ENCODE results near the gene GPA33. TPM values are rescaled to one million over a fixed set of nuclear protein-coding genes. Genes with fewer than 3 reads are reported as not detected.

The GPA33 gene
- total and polyA plus RNA-seq, 8 donors: 0.03 to 51.3 (median 2.2) TPM; not detected in 4

DNA sequence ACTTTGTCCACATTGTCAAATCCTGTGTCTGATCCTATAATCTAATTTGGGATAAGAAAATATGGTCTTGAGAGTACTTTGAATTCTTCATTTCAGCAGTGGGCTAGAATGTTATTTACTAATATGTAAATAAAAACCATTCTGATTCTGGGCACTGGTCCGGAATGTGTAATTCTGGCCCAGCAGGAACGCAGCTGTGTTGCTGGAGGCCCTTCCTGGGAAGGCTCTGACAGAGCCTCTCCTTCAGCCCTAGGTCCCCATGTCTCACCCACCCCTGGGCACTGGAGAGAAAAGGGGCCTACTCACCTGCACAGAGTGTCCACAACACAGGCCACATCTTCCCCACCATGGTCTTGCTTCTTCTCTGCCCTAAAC, 251 bp downstream of the GPA33 start:
- no peaks in the 10 kb centered on the region for H3K9me3 ChIP-seq
- no peak overlapping the region for H3K4me3 ChIP-seq
- DNase-seq: no peak
- 32 to 77% (median 57%) methylated on average over 2 of the region's 2 CpGs for WGBS, 5 donors
- no peaks in the 10 kb centered on the region for H3K27me3 ChIP-seq
- H3K27ac ChIP-seq: no peak overlapping the region
- H3K36me3 ChIP-seq: no peaks in the 10 kb centered on the region
- no peak for TF ChIP-seq POLR2AphosphoS5 (IDR thresholded peaks at IDR 0.05)
- no peak for TF ChIP-seq POLR2A (IDR thresholded peaks at IDR 0.05)
- TF ChIP-seq EP300 (IDR thresholded peaks at IDR 0.05): no peak
- TF ChIP-seq, protein P1, sequence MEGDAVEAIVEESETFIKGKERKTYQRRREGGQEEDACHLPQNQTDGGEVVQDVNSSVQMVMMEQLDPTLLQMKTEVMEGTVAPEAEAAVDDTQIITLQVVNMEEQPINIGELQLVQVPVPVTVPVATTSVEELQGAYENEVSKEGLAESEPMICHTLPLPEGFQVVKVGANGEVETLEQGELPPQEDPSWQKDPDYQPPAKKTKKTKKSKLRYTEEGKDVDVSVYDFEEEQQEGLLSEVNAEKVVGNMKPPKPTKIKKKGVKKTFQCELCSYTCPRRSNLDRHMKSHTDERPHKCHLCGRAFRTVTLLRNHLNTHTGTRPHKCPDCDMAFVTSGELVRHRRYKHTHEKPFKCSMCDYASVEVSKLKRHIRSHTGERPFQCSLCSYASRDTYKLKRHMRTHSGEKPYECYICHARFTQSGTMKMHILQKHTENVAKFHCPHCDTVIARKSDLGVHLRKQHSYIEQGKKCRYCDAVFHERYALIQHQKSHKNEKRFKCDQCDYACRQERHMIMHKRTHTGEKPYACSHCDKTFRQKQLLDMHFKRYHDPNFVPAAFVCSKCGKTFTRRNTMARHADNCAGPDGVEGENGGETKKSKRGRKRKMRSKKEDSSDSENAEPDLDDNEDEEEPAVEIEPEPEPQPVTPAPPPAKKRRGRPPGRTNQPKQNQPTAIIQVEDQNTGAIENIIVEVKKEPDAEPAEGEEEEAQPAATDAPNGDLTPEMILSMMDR (IDR thresholded peaks at IDR 0.05): no peak
- intact Hi-C loops (cut with DNase I; ENCODE audit: low total_unique reads): no loop called here
- no peaks in the 10 kb centered on the region for H3K4me1 ChIP-seq

DNA sequence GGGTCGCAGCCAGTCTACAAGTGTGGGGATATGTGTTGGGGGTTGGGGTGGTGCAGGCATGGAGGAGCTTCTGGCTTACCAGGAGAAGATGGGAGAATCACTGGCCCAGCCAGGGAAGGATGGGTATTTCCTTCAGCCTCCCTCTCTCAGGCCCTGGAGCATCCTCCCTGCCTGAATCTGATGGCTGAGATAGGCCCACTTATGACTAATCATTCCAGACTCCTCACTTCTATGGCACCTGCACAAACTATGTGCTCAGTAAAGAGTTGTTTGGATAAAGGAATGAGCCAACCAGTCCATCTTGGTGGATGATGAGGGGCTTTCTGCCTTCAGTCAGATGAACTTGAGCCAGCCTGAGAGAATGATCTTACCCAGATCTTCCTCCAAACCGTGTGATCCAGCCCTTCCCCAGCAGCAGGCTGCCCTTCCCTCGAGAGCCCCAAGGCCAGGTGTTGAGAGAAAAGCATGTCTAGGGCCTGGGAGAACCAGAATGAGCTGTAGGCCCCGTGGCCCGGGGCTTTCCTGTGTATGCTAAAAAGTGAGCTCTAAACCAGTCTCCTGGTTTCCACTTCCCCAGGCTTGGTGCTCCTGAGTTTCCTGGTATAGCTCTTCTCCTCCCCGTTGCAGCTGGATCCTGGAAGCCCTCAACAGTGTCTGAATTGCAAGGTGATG, 1.3 kb downstream of the GPA33 start:
- intact Hi-C loops (cut with DNase I; ENCODE audit: low total_unique reads): no loop called here
- no peaks in the 10 kb centered on the region for H3K4me1 ChIP-seq
- H3K27me3 ChIP-seq: no peaks in the 10 kb centered on the region
- no peak for DNase-seq
- TF ChIP-seq POLR2A (IDR thresholded peaks at IDR 0.05) (no peak), POLR2AphosphoS5 (IDR thresholded peaks at IDR 0.05) (no peak), EP300 (IDR thresholded peaks at IDR 0.05) (no peak)
- TF ChIP-seq, protein P1 (IDR thresholded peaks at IDR 0.05): no peak
- no peaks in the 10 kb centered on the region for H3K36me3 ChIP-seq
- H3K4me3 ChIP-seq: no peak overlapping the region
- WGBS, 5 donors: 80 to 94% (median 86%) methylated on average over 6 of the region's 6 CpGs
- no peak overlapping the region for H3K27ac ChIP-seq
- no peaks in the 10 kb centered on the region for H3K9me3 ChIP-seq

DNA sequence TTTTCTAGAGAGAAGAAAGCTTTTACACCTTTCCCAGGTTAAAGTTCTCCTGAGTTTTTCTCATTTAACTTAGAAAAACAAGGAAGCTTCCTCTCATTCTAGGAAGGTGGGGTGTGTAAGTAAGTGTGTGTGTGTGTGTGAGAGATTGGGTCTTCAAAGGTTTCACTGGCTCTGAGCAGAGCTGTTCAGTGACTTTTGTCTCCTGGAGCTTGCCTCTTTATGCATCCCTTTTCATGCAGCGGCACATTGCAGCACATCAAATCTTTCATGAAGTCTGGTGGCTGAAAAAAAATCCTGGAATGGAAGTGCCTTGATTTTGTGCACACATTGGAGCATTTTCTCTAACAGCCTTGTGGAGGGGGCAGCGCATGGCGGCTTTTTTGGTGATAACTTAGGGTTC, 3.4 kb downstream of the GPA33 start:
- no peak for TF ChIP-seq POLR2AphosphoS5 (IDR thresholded peaks at IDR 0.05)
- no peak for TF ChIP-seq EP300 (IDR thresholded peaks at IDR 0.05)
- no peak for TF ChIP-seq POLR2A (IDR thresholded peaks at IDR 0.05)
- TF ChIP-seq, protein P1 (IDR thresholded peaks at IDR 0.05): no peak
- Histone ChIP-seq H3K36me3 (no peaks in the 10 kb centered on the region), H3K27ac (no peak overlapping the region), H3K27me3 (peaks cover 0 to 12% (median 0%) of the 10 kb centered on the region in 3 donors), H3K4me3 (no peak overlapping the region), H3K9me3 (no peaks in the 10 kb centered on the region), H3K4me1 (peaks cover 0 to 14% (median 3%) of the 10 kb centered on the region in 4 donors)
- intact Hi-C loops (cut with DNase I; ENCODE audit: low total_unique reads): no loop called here
- 59 to 98% (median 92%) methylated on average over 3 of the region's 3 CpGs for WGBS, 5 donors
- no peak for DNase-seq

DNA sequence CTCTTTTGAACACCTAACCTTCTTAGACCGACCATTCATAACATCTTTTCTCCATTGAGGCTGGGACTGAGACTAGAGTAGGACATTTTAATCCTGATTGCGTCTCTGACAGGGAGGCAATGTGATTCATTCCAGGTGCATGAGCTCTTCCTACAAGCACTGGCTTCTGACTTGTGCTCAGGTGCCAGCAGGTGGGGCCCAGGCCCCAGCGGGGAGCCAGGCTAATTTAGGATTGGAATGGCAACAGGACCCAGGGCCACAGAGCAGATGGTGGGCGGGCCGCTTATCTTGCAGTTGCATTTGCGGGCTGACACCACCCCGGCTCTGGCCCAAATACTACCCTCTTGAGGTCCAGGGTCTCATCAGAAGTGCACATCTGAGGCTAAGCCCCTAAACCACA, 4.1 kb downstream of the GPA33 start:
- no peak for DNase-seq
- intact Hi-C loops (cut with DNase I; ENCODE audit: low total_unique reads): no loop called here
- no peak overlapping the region for H3K4me3 ChIP-seq
- no peak overlapping the region for H3K27ac ChIP-seq
- H3K27me3 ChIP-seq: peaks cover 0 to 12% (median 0%) of the 10 kb centered on the region in 3 donors
- WGBS, 5 donors: 83 to 96% (median 93%) methylated on average over 4 to 7 of the region's 7 CpGs
- no peaks in the 10 kb centered on the region for H3K36me3 ChIP-seq
- TF ChIP-seq, protein P1 (IDR thresholded peaks at IDR 0.05): no peak
- TF ChIP-seq POLR2AphosphoS5 (IDR thresholded peaks at IDR 0.05): no peak
- no peaks in the 10 kb centered on the region for H3K9me3 ChIP-seq
- peaks cover 0 to 14% (median 3%) of the 10 kb centered on the region in 4 donors for H3K4me1 ChIP-seq
